GM10248 (cell line): ENCODE data around the gene GRIK4.

Source experiments
- CTCF ChIA-PET: fragments of 300-600 bp; sonication (Branson Sonifier 250); formaldehyde crosslinking; extraction: SDS; loops from one replicate; lab custom pipeline; 2021; ENCODE audit warnings: antibody characterized with exemption; lab: Yijun Ruan, JAX
- POLR2A ChIA-PET: fragments of 350-650 bp; sonication (Branson Sonifier 250); formaldehyde crosslinking; extraction: SDS; loops from one replicate; lab custom pipeline; 2020; ENCODE audit warnings: antibody characterized with exemption; lab: Yijun Ruan, JAX
- DNase-seq: peaks from one replicate; pipeline ENCODE4 v3.0.0; 2012; ENCODE audit errors: extremely low spot score
- TF ChIP-seq, protein P1 (sequence below): IDR thresholded peaks from 2 replicates; pipeline ENCODE4 v1.5.1; 2012; ENCODE audit warnings: mild to moderate bottlenecking, low read depth; ENCODE audit errors: extremely low read depth, missing control alignments, control extremely low read depth

Gene GRIK4

GRCh38 chr11:121035780-121036179 lies 524.2 kb downstream of the GRIK4 start:
- DNase-seq: no peak
- ChIA-PET POLR2A (no interaction called here), CTCF (interaction anchor here (1.4 to 1.8 kb wide), 5 partner anchors 8 to 31 kb away, joined by 3 to 5 read pairs (median 4); no protein-coding TSS in a partner anchor)
- TF ChIP-seq, protein P1, sequence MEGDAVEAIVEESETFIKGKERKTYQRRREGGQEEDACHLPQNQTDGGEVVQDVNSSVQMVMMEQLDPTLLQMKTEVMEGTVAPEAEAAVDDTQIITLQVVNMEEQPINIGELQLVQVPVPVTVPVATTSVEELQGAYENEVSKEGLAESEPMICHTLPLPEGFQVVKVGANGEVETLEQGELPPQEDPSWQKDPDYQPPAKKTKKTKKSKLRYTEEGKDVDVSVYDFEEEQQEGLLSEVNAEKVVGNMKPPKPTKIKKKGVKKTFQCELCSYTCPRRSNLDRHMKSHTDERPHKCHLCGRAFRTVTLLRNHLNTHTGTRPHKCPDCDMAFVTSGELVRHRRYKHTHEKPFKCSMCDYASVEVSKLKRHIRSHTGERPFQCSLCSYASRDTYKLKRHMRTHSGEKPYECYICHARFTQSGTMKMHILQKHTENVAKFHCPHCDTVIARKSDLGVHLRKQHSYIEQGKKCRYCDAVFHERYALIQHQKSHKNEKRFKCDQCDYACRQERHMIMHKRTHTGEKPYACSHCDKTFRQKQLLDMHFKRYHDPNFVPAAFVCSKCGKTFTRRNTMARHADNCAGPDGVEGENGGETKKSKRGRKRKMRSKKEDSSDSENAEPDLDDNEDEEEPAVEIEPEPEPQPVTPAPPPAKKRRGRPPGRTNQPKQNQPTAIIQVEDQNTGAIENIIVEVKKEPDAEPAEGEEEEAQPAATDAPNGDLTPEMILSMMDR: no peak

GRCh38 chr11:121037016-121037415 lies 525.5 kb downstream of the GRIK4 start:
- POLR2A ChIA-PET: no interaction called here
- TF ChIP-seq, protein P1: no peak
- CTCF ChIA-PET: interaction anchor here (1.1 to 2.2 kb wide), 6 partner anchors 11 to 21 kb away, joined by 3 to 7 read pairs (median 4); no protein-coding TSS in a partner anchor
- DNase-seq: no peak
